Liver (tissue), 3 donors: ENCODE results near the gene UBL4A.

ENCODE experiments used
- ATF3 ChIP-seq: IDR thresholded peaks from 2 replicates; pipeline ENCODE4 v1.6.1; 2016; ENCODE audit warnings: antibody characterized with exemption
- FOXA1 ChIP-seq: IDR thresholded peaks from 2 replicates; pipeline ENCODE4 v1.6.1; 2016; ENCODE audit warnings: antibody characterized with exemption
- GABPA ChIP-seq, 2 donors: IDR thresholded peaks in 1 of 2; conservative IDR thresholded peaks in 1 of 2; 2 replicates each; pipeline ENCODE4 v1.6.1; 2016; ENCODE audit warnings: antibody characterized with exemption in 2 of 2, mild to moderate bottlenecking in 1 of 2, moderate library complexity in 1 of 2
- HNF4G ChIP-seq: IDR thresholded peaks from 2 replicates; pipeline ENCODE4 v1.6.1; 2016; ENCODE audit warnings: antibody characterized with exemption
- MAX ChIP-seq: IDR thresholded peaks from 2 replicates; pipeline ENCODE4 v1.6.1; 2016; ENCODE audit warnings: antibody characterized with exemption
- RAD21 ChIP-seq, 2 donors: IDR thresholded peaks; 2 replicates each; pipeline ENCODE4 v1.6.1; 2016; ENCODE audit warnings: antibody characterized with exemption in 2 of 2, mild to moderate bottlenecking in 2 of 2
- SP1 ChIP-seq: IDR thresholded peaks from 2 replicates; pipeline ENCODE4 v1.6.1; 2018; ENCODE audit warnings: antibody characterized with exemption, mild to moderate bottlenecking
- TF ChIP-seq, protein P1 (sequence below): fragments of 150-350 bp; IDR thresholded peaks from 2 replicates; pipeline ENCODE4 v1.5.1; 2017; ENCODE audit warnings: improper control_type of control experiment, low read depth, low read length; ENCODE audit not compliant: missing input control
- TF ChIP-seq, protein P2 (sequence below): IDR thresholded peaks from 2 replicates; pipeline ENCODE4 v1.6.1; 2016; ENCODE audit warnings: antibody characterized with exemption, mild to moderate bottlenecking
- donor health status: healthy.
- donor health status: healthy.

DNA sequence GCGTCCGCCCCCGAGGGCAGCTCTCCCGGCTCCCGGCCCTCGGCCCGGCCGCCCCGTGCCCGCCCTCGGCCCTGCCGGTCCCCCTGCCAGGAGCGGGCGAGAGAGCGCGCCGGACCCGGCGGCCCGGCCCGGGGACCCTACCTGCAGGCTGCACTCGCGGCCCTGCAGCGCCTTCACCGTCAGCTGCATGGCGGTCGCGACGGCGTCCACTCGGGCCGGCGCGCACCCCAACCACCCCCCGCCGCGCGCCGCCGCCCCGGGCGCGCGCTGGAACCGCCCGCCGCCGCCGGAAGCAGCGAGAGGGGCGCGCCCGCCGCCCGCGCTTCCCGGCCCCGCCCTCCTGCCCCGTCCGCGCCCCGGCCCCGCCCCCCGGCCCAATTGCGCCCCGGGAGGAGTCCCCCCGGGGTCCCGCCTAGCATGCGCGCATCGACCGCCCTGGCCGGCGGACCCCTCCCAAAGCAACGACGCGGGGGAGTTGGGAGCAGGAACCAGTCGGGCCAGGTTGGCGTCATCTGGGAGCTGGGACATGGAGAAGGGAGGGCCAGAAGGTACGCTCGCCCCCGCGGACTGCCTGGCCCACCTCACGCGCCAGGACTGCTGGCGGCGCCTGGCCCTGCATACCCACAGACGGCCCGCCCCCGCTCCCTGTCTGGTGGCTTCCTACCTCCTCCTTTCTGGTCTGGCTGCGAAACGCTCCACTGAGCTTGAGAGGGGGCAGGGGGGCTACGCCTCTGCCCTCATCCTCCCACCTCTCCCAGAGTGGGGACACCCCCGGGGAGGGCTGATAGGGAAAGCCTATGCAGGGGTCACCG is at the start of gene UBL4A:
- TF ChIP-seq GABPA (IDR thresholded peaks at IDR 0.05 in 1 of 2, conservative IDR thresholded peaks at IDR 0.05 in 1 of 2), result no peak
- TF ChIP-seq, protein P1, sequence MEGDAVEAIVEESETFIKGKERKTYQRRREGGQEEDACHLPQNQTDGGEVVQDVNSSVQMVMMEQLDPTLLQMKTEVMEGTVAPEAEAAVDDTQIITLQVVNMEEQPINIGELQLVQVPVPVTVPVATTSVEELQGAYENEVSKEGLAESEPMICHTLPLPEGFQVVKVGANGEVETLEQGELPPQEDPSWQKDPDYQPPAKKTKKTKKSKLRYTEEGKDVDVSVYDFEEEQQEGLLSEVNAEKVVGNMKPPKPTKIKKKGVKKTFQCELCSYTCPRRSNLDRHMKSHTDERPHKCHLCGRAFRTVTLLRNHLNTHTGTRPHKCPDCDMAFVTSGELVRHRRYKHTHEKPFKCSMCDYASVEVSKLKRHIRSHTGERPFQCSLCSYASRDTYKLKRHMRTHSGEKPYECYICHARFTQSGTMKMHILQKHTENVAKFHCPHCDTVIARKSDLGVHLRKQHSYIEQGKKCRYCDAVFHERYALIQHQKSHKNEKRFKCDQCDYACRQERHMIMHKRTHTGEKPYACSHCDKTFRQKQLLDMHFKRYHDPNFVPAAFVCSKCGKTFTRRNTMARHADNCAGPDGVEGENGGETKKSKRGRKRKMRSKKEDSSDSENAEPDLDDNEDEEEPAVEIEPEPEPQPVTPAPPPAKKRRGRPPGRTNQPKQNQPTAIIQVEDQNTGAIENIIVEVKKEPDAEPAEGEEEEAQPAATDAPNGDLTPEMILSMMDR, result no peak
- TF ChIP-seq SP1, result no peak
- TF ChIP-seq HNF4G, result no peak
- TF ChIP-seq, protein P2, sequence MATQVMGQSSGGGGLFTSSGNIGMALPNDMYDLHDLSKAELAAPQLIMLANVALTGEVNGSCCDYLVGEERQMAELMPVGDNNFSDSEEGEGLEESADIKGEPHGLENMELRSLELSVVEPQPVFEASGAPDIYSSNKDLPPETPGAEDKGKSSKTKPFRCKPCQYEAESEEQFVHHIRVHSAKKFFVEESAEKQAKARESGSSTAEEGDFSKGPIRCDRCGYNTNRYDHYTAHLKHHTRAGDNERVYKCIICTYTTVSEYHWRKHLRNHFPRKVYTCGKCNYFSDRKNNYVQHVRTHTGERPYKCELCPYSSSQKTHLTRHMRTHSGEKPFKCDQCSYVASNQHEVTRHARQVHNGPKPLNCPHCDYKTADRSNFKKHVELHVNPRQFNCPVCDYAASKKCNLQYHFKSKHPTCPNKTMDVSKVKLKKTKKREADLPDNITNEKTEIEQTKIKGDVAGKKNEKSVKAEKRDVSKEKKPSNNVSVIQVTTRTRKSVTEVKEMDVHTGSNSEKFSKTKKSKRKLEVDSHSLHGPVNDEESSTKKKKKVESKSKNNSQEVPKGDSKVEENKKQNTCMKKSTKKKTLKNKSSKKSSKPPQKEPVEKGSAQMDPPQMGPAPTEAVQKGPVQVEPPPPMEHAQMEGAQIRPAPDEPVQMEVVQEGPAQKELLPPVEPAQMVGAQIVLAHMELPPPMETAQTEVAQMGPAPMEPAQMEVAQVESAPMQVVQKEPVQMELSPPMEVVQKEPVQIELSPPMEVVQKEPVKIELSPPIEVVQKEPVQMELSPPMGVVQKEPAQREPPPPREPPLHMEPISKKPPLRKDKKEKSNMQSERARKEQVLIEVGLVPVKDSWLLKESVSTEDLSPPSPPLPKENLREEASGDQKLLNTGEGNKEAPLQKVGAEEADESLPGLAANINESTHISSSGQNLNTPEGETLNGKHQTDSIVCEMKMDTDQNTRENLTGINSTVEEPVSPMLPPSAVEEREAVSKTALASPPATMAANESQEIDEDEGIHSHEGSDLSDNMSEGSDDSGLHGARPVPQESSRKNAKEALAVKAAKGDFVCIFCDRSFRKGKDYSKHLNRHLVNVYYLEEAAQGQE, result no peak
- TF ChIP-seq RAD21 (IDR thresholded peaks at IDR 0.05), result no peak
- no peak for TF ChIP-seq MAX
- no peak for TF ChIP-seq ATF3
- no peak for TF ChIP-seq FOXA1
